Measurements from ENCODE around the gene HERC4.
"Not testable (repeated sequence)": the region's sequence is repeated elsewhere in the genome, so short reads cannot be mapped to it uniquely, and the experiment has no call there.

HERC4 gene

DNA sequence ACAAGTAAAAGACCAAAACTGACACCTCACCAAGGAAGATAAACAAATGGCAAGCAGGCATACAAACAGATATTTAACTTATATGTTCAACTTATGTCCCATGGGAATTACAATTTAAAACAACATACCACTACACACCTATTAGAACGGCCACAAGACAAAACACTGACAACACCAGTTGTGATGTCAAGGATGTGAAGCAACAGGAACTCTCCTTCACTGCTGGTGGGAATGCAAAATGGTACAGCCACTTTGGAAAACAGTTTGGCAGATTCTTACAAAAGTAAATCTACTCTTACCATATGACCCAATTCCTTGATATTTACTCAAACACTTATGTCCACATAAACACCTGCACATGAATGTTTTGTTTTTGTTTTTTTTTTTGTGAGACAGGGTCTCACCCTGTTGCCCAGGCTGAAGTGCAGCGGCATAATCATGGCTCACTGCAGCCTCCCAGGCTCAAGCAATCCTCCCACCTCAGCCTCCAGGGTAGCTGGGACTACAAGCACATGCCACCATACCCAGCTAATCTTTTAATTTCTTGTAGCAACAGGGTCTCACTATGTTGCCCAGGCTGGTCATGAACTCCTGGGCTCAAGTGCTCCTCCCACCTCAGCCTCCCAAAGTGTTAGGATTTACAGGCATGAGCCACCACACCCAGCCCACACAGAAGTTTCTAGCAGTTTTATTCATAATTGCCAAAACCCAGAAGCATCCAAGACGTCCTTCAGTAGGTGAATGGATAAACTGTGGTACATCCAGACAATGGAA lies 27.3 kb downstream of the HERC4 start:
- no peak for DNase-seq (ENCODE audit: low read depth)

DNA sequence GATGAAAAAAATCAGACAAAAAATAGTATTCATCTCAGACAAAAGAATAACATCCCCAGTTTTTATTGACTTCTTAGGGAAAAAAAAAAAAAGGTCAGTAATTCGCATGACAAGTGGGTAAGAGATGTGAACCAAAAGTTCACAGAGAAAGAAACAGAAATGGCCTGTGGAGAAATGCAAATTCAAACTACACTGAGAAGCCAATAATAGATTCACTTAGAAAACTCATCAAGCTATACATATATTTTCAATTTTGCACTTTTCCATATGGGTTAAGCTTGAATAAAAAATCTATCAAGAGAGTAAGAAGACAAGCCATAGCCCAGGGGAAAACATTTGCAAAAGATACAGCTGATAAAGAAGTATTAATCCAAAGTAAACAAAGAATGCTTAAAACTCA lies 28.0 kb downstream of the HERC4 start:
- no peak for DNase-seq (ENCODE audit: low read depth)

DNA sequence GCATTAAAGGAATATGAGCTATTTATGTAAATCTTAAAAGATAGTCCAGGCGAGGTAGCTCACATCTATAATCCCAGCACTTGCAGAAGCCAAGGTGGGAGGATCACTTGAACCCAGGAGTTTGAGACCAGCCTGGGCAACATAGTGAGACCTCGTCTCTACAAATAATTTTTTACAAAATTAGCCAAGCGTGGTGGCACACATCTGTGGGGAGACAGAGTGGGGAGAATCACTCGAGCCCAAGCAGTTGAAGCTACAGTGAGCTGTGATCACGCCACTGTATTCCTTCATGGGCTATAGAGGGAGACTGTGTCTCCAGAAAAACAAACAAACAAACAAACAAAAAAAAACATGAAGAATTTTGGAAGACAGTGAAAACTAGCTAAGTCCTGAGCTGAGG lies 28.4 kb downstream of the HERC4 start:
- no peak for DNase-seq (ENCODE audit: low read depth)

DNA sequence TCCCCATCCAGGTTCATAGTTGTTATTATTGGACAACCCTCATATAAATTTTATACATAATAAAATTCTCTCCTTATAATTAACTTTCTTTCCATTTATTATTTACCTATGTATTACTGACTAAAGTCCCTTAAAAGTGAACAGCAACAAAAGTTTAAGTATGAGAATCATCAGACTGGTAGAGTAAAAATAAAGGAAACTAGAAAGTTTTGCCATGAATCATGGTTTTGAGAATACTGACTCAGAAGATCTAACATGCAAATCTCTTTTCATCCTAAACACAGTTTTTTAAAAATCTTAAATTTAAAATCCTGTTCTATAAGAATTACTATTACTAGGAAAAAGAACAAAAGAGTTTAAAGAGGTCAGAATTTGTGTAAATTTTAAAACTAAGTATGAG lies 32.1 kb downstream of the HERC4 start:
- DNase-seq (ENCODE audit: low read depth): no peak

DNA sequence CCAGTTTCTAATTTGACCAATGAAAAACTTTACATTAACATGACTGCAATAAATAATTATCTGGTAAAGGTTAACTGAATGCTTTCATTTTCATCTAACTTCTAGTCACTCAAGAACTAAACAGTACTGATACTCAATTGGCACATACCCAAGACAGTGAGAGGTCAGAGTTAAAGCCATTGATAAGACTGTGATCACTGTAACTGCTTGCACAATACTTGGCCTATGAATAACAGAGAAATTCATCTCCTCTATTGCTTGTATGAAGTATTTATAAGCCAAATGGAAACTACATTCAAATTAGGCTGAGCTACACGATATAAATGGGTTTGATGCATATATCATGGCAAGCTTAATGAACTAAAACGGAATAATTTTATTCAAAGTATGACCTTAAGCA lies 43.0 kb downstream of the HERC4 start:
- DNase-seq (ENCODE audit: low read depth): no peak

DNA sequence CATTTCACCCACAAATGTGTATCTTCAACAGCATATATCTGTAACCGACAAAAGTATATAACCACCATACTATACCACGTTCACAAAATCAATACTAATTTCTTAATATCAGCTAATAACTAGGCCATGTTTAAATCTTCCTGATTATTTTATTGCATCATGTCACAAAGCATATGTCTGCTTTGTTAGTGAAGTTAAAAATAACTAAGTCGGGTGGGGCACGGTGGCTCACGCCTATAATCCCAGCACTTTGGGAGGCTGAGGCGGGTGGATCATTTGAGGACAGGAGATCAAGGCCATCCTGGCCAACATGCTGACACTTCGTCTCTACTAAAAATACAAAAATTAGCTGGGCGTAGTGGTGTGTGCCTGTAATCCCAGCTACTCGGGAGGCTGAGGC lies 47.7 kb downstream of the HERC4 start:
- no peak for DNase-seq (ENCODE audit: low read depth)

DNA sequence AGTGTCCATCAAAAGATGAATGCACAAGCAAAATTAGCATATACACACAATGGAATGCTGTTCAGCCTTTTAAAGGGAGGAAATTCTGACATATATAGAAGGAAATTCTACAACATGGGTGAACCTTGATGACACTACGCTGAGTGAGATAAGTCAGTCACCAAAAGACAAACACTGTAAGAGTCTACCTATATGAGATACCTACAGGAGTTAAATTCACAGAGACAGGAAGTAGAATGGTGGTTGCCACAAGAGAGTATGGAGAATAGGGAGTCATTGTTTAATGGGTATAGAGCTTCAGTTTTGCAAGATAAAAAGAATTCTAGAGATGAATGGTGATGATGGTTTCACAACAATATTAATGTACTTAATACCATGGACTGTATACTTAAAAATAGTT lies 51.8 kb downstream of the HERC4 start:
- no peak for DNase-seq (ENCODE audit: low read depth)

DNA sequence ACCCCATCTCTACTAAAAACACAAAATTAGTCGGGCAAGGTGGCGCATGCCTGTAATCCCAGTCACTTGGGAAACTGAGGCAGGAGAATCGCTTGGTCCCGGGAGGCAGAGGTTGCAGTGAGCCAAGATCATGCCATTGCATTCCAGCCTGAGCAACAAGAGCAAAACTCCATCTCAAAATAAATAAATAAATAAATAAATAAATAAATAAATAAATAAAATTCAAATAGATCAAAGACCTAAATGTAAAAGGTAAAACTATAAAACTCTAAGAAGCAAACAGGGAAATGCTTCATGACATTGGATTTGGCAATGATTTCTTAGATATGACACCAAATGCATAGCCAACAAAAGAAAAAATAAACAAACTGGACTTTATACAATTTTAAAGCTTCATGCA lies 52.8 kb downstream of the HERC4 start:
- DNase-seq (ENCODE audit: low read depth): not testable (repeated sequence)

DNA sequence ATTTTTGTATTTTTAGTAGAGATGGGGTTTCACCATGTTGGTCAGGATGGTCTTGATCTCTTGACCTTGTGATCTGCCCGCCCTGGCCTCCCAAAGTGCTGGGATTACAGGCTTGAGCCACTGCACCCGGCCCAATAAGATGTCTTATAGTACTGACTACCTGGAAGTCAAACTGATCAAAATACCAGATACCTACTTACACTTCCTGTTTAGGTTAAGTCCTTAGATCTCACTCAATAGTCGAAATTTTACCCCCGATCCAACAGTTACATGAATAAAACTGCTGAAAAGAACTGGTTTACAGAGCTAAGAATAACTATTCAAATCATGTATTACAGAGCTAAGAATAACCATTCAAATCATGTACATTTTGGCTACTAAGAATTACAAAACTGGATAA lies 58.6 kb downstream of the HERC4 start:
- DNase-seq (ENCODE audit: low read depth): not testable (repeated sequence)

DNA sequence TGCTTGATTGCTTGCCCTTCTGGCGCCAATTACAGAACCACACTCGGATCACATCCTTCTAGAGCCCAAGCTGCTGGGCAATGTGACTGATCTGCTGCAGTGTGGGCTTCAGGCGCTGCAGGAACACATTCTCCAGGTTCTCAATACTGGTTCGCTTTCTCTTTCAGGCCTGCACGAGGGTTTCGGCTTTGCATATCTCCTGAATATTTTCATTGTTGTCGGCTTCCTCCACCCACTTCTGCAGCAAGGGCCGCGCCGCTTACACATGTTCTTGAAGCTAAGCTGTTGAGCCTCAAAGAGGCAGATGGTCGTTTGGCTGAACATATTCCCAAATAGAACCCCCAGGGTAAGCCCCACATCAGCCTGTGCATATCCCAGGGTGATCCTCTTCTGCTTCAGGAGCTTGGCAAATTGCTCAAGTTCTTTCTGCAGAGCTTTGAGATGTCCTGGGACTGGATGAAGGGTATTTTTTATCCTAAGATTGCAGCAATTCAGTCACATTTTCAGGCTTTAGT lies 64.6 kb downstream of the HERC4 start:
- DNase-seq (ENCODE audit: low read depth): no peak

DNA sequence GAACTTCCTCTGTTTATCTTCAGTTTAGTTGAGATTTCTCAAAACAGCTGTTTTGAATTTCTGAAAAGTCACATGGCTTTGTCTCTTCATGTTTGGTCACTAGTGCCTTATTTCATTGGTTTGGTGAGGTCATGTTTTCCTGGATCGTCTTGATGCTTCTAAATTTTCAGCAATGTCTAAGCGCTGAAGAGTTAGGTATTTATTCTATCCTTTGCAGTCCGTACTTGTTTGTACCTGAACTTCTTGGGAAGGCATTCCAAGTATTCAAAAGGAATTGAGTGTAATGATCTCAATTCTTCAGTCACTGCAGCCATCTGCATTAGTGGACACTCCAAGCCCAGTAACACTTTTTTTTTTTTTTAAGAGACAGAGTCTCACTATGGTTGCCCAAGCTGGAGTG lies 67.7 kb downstream of the HERC4 start:
- no peak for DNase-seq (ENCODE audit: low read depth)

DNA sequence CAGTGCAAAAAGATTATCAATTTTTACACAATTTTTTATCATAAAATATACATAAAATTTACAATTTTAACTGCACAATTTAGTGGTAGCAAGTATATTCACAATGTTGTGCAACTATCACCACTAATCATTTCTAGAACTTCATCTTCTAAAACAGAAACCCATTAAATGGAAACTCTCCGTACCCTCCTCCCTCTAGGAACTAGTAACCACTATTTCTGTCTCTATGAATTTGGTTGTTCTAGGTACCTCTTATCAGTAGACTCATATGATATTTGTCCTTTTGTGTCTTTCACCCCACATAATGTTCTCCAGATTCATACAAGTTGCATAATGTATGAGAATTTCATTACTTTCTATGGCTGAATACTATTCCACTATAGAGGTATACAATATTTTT lies 73.5 kb downstream of the HERC4 start:
- DNase-seq (ENCODE audit: low read depth): no peak

DNA sequence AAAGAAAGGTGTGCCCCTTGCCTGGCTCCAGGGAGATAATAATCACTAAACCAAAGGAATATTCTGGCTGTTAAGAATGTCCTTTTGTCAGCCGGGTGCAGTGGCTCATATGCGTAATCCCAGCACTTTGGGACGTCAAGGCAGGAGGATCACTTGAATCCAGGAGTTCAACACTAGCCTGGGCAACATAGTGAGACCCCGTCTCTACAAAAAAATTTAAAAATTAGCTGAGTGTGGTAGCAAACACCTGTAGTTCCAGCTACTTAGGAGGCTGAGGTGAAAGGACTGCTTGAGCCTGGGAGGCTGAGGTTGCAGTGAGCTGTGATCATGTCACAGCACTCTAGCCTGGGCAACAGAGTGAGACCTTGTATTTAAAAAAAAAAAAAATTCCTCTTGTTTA lies 74.1 kb downstream of the HERC4 start:
- no peak for DNase-seq (ENCODE audit: low read depth)

DNA sequence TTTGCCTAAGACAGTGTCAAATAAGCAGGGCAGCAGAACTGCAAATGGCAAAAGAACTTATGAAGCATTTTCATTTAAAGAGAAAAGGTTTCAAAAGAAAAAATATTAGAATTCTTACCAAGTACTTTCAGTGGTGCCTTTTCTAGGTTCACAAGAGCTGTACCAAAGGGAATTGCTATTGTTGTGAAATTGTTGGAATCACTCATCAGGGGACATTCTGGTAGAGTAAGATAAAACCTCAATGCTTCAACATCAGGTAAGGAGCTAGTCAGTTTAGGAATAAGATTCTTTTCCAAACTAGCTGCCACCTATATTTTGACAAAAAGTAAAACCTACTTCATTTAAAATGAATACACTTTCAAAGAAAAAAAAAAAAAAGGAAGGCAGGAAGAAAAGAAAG lies 85.0 kb downstream of the HERC4 start:
- no peak for DNase-seq (ENCODE audit: low read depth)

DNA sequence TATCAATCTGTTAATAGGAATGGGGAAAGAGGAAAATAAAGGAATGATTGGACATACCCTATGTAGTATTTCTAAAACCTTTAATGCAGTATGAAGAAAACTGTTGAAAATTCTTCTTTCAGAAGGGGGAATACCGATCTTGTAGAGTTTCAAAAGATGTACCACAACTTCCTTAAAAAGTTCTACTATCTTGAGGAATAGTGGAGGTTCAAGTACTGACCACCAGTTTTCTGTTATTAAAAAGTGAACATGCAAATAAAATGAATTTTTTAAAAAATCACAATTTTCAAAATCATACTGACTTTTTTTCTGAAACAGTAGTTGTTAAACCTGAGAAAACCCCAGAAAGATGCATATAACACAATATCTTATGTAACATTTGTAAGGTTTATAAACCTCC lies 86.5 kb downstream of the HERC4 start:
- no peak for DNase-seq (ENCODE audit: low read depth)

DNA sequence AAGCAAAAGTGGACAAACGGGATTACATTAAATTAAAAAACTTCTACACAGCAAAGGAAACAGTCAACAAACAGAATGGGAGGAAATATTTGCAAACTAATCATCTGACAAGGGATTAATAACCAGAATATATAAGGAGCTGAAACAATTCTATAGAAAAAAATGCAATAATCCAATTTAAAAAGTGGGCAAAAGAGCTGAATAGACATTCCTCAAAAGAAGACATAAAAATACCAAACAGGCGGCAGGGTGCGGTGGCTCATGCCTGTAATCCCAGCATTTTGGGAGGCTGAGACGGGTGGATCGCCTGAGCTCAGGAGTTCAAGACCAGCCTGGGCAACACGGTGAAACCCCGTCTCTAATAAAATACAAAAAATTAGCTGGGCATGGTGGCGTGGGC lies 92.5 kb downstream of the HERC4 start:
- not testable (repeated sequence) for DNase-seq (ENCODE audit: low read depth)

DNA sequence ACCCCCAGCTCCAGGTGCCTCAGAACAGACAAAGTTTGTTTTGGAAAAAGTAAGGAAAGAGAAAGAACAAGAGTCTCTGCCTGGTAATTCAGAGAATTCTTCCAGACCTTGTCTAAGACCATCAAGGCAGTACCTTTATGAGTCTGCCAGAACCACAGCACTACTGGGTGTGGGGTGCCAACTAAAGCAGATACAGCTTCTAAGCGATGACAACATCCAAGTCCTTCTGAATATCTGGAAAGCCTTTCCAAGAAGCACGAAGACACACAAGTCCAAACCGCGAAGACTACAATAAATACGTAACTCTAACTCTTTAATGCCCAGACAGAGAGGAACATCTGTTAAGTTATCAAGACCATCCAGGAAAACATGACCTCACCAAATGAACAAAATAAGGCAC lies 96.3 kb downstream of the HERC4 start:
- DNase-seq (ENCODE audit: low read depth): no peak

DNA sequence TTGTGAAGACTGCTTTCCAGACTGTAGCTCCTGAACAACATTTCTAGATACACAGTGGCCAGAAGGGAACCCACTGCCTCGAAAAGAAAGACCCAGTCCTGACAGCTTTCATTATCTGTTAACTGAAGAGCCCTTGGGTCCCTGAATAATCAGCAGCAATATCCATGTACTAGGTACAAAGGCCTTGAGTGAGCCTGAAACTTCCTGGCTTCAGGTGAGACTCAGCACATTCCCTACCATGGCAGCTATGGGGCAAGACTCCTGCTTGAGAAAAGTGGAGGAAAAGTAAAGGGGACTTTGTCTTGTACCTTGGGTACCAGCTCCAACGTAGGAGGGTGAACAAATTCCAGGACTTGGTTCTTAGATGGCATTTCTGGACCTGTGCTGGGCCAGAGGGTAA lies 97.8 kb downstream of the HERC4 start:
- DNase-seq (ENCODE audit: low read depth): no peak

DNA sequence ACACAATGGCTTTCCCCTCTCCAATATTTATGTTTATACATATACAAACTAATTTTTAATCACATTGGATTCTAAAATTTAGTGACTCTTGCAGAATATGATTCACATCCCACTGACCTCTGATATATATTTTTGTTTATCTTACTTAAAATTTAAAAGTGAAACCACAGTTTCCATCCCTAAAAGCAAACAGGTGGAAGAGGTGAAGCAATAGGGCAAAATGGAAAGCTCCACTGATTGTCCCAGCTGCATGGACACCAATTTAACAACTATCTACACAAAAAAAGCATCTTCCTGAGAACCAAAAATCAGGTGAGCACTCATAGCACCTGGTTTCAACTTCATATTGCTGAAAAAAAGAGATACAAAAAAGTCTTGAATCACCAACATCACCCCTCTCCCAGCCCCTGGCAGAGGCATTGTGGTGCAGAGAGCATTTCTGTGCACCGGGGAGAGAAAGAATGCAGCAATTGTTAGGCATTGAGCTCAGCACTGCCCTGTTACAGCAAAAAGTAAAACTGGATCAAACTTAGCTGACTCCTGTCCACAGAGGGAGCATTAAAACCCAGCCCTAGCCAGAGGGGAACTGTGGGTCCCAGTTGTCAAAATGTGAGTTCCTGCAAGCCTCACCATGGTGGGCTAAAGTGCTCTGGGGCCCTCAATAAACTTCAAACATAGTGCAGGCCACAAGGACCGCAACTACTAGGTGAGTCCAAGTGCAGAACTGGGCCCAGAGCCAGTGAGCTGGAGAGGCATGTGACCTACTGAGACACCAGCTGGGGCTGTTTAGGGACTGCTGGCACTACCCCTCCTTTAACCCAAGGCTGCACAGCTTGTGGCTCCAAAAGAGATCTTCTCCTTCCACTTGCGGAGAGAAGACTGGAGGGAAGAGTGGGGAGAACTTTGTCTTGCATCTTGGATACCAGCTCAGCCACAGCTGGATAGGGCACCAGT lies 98.5 kb downstream of the HERC4 start:
- DNase-seq (ENCODE audit: low read depth): no peak

DNA sequence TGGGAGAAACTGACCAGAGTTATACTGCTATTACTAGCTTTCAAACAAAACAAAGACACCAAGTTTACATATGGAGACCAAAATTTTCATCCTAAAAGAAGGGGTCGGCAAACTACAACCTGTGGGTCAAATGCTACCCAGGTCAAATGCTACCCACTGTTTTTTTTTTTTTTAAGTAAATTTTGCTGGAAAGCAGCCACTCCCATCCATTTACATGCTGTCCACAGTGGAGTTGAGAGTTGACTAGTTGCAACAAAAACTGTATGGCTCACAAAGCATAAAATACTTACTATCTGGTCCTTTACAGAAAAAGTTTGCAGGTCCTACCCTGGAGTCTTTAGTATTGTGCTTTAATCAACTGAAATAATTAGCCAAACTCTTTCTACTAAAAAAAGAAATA lies 99.2 kb downstream of the HERC4 start:
- DNase-seq (ENCODE audit: low read depth): no peak

DNA sequence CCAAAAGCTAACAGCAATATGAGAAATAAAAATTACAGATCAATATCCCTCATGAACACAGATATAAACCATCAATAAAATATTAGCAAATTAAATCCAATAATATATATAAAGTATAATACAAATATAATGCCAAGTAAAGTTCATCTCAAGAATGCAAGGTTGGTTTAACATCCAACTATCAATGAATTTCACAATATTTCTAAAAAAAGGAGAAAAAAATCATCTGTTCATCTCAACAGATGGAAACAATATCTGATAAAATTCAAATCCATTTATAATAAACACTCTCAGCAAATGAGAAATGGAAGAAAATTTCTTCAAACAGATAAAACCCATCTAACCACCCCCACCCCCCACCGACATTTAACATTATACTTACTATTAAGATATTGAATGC lies 103.8 kb downstream of the HERC4 start:
- DNase-seq (ENCODE audit: low read depth): no peak

DNA sequence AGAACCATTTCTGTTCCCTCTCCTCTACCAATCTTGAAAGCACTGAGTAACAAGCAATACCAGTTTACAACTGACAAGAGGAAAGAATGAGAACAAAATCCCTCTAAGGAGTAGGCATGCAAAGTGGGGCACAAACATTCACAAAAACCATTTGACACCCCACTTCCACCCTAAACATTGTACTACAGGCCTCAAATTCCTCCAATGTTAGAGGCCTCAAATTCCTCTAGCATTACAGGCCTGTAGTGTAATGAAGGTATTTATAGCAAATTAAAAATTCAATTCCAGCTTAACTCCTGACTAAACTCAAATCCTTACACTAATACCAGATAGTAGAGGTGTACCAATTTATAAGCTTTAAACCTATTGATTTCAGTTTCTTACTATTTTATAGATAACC lies 105.2 kb downstream of the HERC4 start:
- DNase-seq (ENCODE audit: low read depth): no peak

DNA sequence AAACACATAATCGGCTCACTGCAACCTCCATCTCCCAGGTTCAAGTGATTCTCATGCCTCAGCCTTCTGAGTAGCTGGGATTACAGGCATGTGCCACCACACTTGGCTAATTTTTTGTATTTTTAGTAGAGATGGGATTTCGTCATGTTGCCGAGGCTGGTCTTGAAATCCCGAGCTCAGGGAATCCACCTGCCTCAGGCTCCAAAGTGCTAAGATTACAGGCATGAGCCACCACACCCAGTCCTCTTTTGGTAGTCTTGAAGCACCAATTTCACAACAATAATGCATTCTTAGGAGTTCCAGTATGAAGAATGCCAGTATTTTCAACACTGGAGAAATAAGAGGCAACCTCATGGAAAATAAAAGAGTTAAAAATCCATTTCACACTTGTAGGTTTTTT lies 109.0 kb downstream of the HERC4 start:
- not testable (repeated sequence) for DNase-seq (ENCODE audit: low read depth)
